Measurements from ENCODE around the gene PRRG2.

PRRG2 gene

DNA sequence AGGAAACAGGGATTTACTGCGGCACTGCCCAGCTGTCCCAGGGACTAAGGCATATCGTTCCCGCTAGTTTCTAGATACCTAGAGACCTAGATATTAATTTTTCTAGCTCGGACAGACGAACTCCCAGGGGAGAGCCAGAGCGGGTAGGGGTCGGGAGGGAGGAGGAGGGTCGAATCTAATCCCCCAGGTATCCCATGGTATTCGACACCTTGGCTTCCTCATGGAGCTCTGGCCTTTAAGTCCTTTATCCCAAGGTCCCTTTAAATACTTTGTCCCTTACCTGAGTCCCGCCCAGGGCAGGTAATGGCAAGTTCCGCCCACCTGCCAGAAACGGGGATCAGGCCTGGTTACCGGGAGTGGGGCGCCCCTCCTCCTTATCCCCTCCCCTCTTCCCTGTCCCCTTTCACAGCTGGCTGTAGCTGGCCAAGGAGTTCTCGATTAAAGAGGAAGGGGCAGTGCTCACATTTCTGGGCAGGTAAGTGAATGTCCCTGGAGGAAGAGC, at the start of gene PRRG2:
Gene PRRG2 (plus strand): TSS at position 310 of the 502 bp plus-strand sequence. CDS start 1,904 bp downstream, outside the sequence.
- no peak for DNase-seq (ENCODE audit: low read depth in 2 of 3, low spot score in 1 of 3)

DNA sequence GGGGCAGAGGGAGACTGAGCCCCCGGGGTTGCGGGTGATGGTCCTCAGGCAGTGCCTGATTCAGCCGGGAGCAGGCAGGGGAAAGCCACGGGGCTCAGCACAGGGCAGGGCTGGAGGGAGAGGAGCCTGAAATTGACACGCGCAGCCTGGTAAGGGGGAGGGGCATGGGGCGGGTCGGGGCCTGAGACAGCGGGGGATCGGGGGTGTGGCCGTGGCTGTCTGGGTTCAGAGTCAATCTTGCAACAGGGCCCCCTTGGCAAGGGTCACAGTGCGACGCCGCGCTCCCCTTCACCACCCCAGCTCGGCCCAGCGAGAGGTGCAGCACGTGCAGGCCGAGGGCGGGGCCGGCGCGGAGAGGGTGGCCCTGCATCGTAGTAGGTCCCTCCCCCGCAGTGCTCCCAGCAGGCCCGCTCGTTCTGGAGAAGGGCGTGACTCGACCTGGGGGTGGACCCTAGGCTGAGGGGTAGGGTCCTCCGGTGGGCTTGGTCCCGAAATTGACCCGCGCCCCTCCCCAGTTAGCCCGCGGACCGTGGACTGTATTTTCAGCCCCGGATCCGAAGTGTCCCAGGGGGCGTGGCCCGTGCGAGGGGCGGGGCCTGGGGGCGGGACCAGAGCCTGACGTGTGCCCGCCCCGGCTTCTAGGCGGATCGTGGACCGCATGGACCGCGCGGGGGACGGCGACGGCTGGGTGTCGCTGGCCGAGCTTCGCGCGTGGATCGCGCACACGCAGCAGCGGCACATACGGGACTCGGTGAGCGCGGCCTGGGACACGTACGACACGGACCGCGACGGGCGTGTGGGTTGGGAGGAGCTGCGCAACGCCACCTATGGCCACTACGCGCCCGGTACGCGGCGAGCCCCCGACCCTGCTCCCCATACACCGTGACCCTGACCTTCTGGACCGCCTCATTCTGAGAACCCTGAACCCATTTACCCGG, 47.3 kb upstream of the PRRG2 start:
- peak; percentile 50 to 82 (median 75) for DNase-seq (ENCODE audit: low read depth in 2 of 3, low spot score in 1 of 3)

DNA sequence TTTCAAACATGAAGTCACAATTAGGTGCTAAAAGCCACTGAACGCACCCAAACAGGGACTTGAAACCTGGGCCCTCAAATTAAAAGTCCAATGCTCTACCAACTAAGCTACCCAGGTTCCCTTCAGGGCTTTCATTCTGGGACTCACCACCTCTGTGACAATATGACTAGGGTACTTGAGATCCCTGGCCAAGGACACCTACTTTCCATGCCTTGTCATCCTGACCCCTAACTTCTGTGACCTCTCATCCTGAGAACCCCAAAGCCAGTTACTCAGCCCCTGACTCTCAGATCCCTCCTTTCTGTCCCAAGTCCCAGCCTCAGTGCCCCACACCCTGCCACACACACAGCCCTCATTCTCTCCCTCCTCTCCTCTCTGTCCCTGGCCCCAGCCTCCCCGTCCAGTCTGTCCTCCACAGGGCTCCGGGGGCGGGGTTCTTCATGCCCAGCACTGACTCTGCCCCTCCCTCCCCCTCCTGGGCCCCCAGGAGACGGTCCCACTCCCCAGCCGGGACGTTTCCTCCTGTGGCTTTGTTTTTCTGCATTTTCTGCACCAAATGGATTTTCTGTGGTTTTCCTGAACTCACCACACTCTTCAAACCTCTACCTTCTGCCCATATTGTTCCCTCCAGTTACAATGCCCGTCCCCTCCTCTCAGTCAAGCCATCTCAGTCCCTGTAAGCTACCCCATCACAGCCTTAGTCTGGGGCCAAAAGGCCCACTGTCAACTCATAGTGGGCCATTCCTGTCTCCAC, 46.3 kb upstream of the PRRG2 start:
- no peak for DNase-seq (ENCODE audit: low read depth in 2 of 3, low spot score in 1 of 3)

DNA sequence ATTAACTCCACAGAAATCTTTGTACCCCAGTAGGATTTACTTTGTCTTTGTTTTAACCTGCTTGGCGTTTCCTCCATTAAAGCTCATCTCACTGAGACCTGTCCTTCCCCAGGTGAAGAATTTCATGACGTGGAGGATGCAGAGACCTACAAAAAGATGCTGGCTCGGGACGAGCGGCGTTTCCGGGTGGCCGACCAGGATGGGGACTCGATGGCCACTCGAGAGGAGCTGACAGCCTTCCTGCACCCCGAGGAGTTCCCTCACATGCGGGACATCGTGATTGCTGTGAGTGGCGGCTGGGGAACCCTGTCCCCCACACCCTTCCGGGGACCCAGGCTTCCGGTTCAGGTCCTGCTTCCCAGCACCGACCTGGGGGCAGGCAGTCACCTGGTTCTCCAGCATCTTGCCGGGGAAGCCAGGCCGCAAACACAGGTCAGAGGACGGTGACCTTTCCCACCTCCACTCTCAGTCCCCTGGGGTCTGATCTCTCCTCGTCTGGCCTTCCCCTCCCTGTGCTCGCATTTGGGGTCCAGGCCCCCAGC, 44.1 kb upstream of the PRRG2 start:
- DNase-seq (ENCODE audit: low read depth in 2 of 3, low spot score in 1 of 3) = no peak

DNA sequence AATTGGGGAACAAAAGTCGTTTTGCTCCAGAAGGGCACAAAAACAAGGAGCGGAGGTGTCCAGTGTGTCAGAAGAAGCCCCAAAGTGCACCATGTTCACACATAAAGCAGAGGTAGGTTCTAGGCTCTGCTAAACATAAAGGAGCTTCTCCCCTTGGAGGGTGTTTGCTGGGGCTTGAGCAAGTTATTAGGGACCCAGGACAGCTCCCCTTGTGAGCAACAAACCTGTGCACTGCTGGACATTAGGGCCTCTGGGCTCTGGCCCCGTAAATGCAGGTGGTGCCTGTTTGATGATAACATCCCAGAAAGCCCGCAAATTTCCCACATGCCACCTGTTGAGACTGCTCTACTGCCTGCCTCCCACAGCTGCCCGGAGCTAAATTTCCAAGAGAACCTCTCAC, 42.5 kb upstream of the PRRG2 start:
- DNase-seq (ENCODE audit: low read depth in 2 of 3, low spot score in 1 of 3) = no peak

GRCh38 chr19:49539192-49539952, 41.7 kb upstream of the PRRG2 start:
- no peak for DNase-seq (ENCODE audit: low read depth in 2 of 3, low spot score in 1 of 3)

GRCh38 chr19:49541914-49542313, 39.2 kb upstream of the PRRG2 start:
- DNase-seq (ENCODE audit: low read depth in 2 of 3, low spot score in 1 of 3) = no peak

DNA sequence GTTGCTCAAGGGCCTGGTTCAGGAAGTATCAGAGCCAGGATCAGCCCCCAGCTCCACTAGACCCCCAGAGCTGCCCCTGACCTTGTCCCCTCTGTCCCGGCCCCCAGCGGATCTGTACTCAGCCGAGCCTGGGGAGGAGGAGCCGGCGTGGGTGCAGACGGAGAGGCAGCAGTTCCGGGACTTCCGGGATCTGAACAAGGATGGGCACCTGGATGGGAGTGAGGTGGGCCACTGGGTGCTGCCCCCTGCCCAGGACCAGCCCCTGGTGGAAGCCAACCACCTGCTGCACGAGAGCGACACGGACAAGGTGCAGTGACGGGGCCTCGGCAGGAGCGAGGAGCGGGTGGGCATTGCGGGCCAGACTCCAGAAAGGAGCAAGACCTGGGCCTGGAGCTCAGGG, 38.7 kb upstream of the PRRG2 start:
- DNase-seq (ENCODE audit: low read depth in 2 of 3, low spot score in 1 of 3) = no peak

DNA sequence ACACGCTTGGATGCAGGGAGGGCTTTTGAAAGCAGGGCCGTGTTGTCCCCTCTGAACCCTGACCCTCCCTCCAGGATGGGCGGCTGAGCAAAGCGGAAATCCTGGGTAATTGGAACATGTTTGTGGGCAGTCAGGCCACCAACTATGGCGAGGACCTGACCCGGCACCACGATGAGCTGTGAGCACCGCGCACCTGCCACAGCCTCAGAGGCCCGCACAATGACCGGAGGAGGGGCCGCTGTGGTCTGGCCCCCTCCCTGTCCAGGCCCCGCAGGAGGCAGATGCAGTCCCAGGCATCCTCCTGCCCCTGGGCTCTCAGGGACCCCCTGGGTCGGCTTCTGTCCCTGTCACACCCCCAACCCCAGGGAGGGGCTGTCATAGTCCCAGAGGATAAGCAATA, 38.1 kb upstream of the PRRG2 start:
- no peak for DNase-seq (ENCODE audit: low read depth in 2 of 3, low spot score in 1 of 3)

- DNase-seq (ENCODE audit: low read depth in 2 of 3, low spot score in 1 of 3) = no peak
Observed at GRCh38 chr19:49544154-49544553, 37.0 kb upstream of the PRRG2 start.

DNA sequence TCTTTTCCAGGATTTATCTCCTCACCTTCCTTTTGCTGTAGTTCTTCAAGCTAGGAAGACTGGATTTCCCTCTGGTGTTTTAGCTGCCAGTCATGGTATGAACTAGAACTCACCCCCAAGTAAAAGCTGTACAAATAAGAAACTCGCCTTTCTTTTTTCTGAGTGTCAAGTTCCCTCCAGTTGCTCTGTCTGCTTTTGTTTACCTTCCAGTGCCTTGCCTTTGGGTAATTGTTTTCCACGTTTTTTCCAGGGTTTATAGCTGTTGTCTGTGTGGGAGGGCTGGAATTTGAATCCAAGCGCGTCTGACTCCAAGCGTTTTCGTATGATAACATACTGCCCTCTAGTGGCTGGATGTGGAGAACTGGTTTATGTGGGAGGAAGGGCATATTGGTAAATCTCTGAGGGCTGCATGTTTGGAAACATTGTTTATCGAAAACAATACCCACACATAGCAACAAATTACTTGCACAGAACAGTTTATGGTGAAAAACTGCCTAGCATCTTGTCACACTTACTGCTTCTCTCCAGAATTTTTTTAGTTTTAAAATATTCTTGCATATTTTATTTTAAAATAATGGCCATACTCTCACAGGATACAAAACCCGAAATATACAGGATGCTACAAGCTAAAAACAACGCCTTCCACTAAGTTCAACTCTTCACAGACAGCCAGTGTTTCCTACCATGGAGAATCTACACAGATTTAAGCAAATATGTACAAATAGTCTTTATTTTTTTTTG, 34.1 kb upstream of the PRRG2 start:
- peak in 2 of 3 donors; percentile 49 to 78 for DNase-seq (ENCODE audit: low read depth in 2 of 3, low spot score in 1 of 3)

GRCh38 chr19:49549045-49549444, 32.1 kb upstream of the PRRG2 start:
- no peak for DNase-seq (ENCODE audit: low read depth in 2 of 3, low spot score in 1 of 3)

- DNase-seq (ENCODE audit: low read depth in 2 of 3, low spot score in 1 of 3) = no peak
Observed at GRCh38 chr19:49551531-49551930, 29.6 kb upstream of the PRRG2 start.

DNA sequence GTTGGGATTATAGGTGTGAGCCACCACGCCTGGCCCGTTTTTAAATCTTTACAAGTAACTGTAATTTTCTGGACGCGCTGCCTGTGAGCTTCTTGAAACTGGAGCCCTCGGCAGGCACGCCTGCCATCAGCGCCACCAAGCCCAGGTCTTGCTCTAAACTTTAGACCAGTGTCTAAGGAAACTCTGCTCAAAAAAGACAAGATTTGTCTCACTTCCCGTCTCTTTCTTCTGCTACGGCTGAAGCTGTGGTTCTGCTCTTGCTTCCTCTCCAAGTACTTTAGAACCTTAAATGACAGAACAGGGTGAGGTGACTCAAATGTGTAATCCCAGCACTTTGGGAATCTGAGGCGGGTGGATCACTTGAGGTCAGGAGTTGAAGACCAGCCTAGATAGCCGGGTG, 28.4 kb upstream of the PRRG2 start:
- DNase-seq (ENCODE audit: low read depth in 2 of 3, low spot score in 1 of 3) = no peak

GRCh38 chr19:49553451-49554271, 27.5 kb upstream of the PRRG2 start:
- peak in 2 of 3 donors; percentile 61 to 68 for DNase-seq (ENCODE audit: low read depth in 2 of 3, low spot score in 1 of 3)

- DNase-seq (ENCODE audit: low read depth in 2 of 3, low spot score in 1 of 3) = no peak
Observed at GRCh38 chr19:49554701-49555181, 26.4 kb upstream of the PRRG2 start.

- peak in 2 of 3 donors; percentile 70 to 76 for DNase-seq (ENCODE audit: low read depth in 2 of 3, low spot score in 1 of 3)
Observed at GRCh38 chr19:49555600-49556411, 25.3 kb upstream of the PRRG2 start.
